A549 (cell line): ENCODE results near the gene CYSLTR2. TPM values are rescaled to one million over a fixed set of nuclear protein-coding genes. Genes with fewer than 3 reads are reported as not detected.

Experiments used
- ATAC-seq, 2 experiments: fragments of 200-7000 bp in 1 of 2; fragments of >200 bp in 1 of 2; cut with Nextera tagmentation in 1 of 2; cut with Tn5 transposase in 1 of 2; 3 replicates each; pipeline versions ENCODE4 v1.8.0 to v1.9.1; 2018 to 2020; ENCODE audit warnings: mild to moderate bottlenecking in 1 of 2, moderate library complexity in 1 of 2
- CTCF ChIA-PET: fragments of 300-600 bp; sonication (Branson Sonifier 250); formaldehyde crosslinking; extraction: SDS; loops from one replicate; lab custom pipeline; 2021; ENCODE audit warnings: antibody characterized with exemption, inconsistent platforms; lab: Yijun Ruan, JAX
- POLR2A ChIA-PET: fragments of 350-600 bp; formaldehyde crosslinking; extraction: SDS; loops from one replicate; lab custom pipeline; 2021; ENCODE audit warnings: antibody characterized with exemption, inconsistent platforms; lab: Yijun Ruan, JAX
- DNase-seq, 2 experiments: peaks; one replicate each; pipeline versions ENCODE4 v3.0.0 to v3.0.0-alpha.2; 2011 to 2016; ENCODE audit warnings: low read depth in 1 of 2, low spot score in 1 of 2
- FAIRE-seq: peaks from 2 replicates; lab custom pipeline; 2011; peaks lifted over from hg19 to GRCh38; lab: Jason Lieb, UNC
- H3K27ac ChIP-seq, 2 experiments: fragments of >200 bp; sonication (Bioruptor Twin); formaldehyde crosslinking; 3 replicates each; pipeline ENCODE4 v1.5.1; 2016 to 2017
- H3K4me1 ChIP-seq: fragments of >200 bp; sonication (Bioruptor Twin); formaldehyde crosslinking; 3 replicates; pipeline ENCODE4 v1.6.1; 2016
- H3K4me2 ChIP-seq: fragments of >200 bp; sonication (Bioruptor Twin); formaldehyde crosslinking; 3 replicates; pipeline ENCODE4 v1.6.1; 2016
- H3K4me3 ChIP-seq: fragments of >200 bp; sonication (Bioruptor Twin); formaldehyde crosslinking; 3 replicates; pipeline ENCODE4 v1.5.1; 2016
- H3K9me3 ChIP-seq: fragments of >200 bp; sonication (Bioruptor Twin); formaldehyde crosslinking; 3 replicates; pipeline ENCODE4 v1.6.1; 2016
- BHLHE40 ChIP-seq: IDR thresholded peaks from 2 replicates; pipeline ENCODE4 v1.6.1; 2012; ENCODE audit warnings: low read depth, low read length, inconsistent platforms
- CBX8 ChIP-seq: fragments of 200-600 bp; sonication (generic); IDR thresholded peaks from 2 replicates; pipeline ENCODE4 v1.6.1; 2016
- CTCF ChIP-seq: fragments of >200 bp; sonication (Bioruptor Twin); formaldehyde crosslinking; IDR thresholded peaks from 3 replicates; pipeline ENCODE4 v1.5.1; 2016
- ELK1 ChIP-seq: fragments of 150-350 bp; IDR thresholded peaks from 2 replicates; pipeline ENCODE4 v1.6.1; 2014; ENCODE audit warnings: low read depth, mild to moderate bottlenecking, low read length
- EP300 ChIP-seq, 2 experiments: fragments of >200 bp; sonication (Bioruptor Twin); formaldehyde crosslinking; IDR thresholded peaks; 2 replicates in 1 of 2; 3 replicates in 1 of 2; pipeline ENCODE4 v1.6.1; 2016 to 2017
- FOSL2 ChIP-seq, 2 experiments: fragments of 450-650 bp in 1 of 2; fragments of >200 bp in 1 of 2; sonication (Bioruptor Twin) in 1 of 2; formaldehyde crosslinking; IDR thresholded peaks; 2 replicates each; pipeline versions ENCODE4 v1.5.0 to v1.6.1; 2016 to 2020; ENCODE audit warnings: mild to moderate bottlenecking in 1 of 2, moderate library complexity in 1 of 2
- HDAC2 ChIP-seq: fragments of 200-600 bp; sonication (generic); IDR thresholded peaks from 2 replicates; pipeline ENCODE4 v1.6.1; 2016
- HES2 ChIP-seq: fragments of >200 bp; sonication (Bioruptor Twin); formaldehyde crosslinking; IDR thresholded peaks from 2 replicates; pipeline ENCODE4 v1.6.1; 2016
- HOXA7 ChIP-seq: fragments of 250-450 bp; sonication (Bioruptor Pico); IDR thresholded peaks from 2 replicates; pipeline ENCODE4 v1.5.0; 2020; ENCODE audit warnings: mild to moderate bottlenecking, moderate library complexity
- HOXB5 ChIP-seq: fragments of 250-450 bp; sonication (Bioruptor Pico); IDR thresholded peaks from 2 replicates; pipeline ENCODE4 v1.5.0; 2020; ENCODE audit warnings: mild to moderate bottlenecking, moderate library complexity
- KDM1A ChIP-seq: fragments of 200-600 bp; sonication (generic); IDR thresholded peaks from 2 replicates; pipeline ENCODE4 v1.6.1; 2016; ENCODE audit warnings: low read depth, mild to moderate bottlenecking
- MAFK ChIP-seq: fragments of 450-650 bp; IDR thresholded peaks from 2 replicates; pipeline ENCODE4 v1.6.1; 2014; ENCODE audit not compliant: partially characterized antibody
- MAX ChIP-seq: IDR thresholded peaks from 2 replicates; pipeline ENCODE4 v1.6.1; 2012
- NR3C1 ChIP-seq: fragments of >200 bp; sonication (Bioruptor Twin); formaldehyde crosslinking; IDR thresholded peaks from 3 replicates; pipeline ENCODE4 v1.6.1; 2017
- RCOR1 ChIP-seq: fragments of 150-350 bp; IDR thresholded peaks from 2 replicates; pipeline ENCODE4 v1.6.1; 2014; ENCODE audit warnings: antibody characterized with exemption, low read length, low read depth
- SMC3 ChIP-seq: fragments of >200 bp; sonication (Bioruptor Twin); formaldehyde crosslinking; IDR thresholded peaks from 3 replicates; pipeline ENCODE4 v1.6.1; 2018; ENCODE audit warnings: inconsistent platforms
- ZC3H11A ChIP-seq: fragments of 450-650 bp; IDR thresholded peaks from 2 replicates; pipeline ENCODE4 v1.6.1; 2014; ENCODE audit warnings: antibody characterized with exemption, mild to moderate bottlenecking
- ZFP36 ChIP-seq: fragments of 450-650 bp; IDR thresholded peaks from 2 replicates; pipeline ENCODE4 v1.6.1; 2014; ENCODE audit warnings: borderline replicate concordance; ENCODE audit not compliant: partially characterized antibody
- ZNF302 ChIP-seq: fragments of 250-450 bp; sonication (Bioruptor Pico); IDR thresholded peaks from 2 replicates; pipeline ENCODE4 v1.9.0; 2021; ENCODE audit warnings: inconsistent platforms, mild to moderate bottlenecking, moderate library complexity
- WGBS: methylation state at CpG from one replicate; pipeline ENCODE4 v1.1.6; 2017; ENCODE audit errors: missing lambda C conversion rate; 5-methylcytosine and 5-hydroxymethylcytosine counted together
- polyA plus RNA-seq, 4 experiments: library from polyadenylated mRNA; depleted of rRNA in 3 of 4; stranded (reverse); fragments of >200 nt; fragmentation: RNase III in 1 of 4; extraction: RNeasy Plus Mini Kit Qiagen cat#74134 plus additional on column Dnase treatment in 1 of 4; gene quantifications; 2 replicates in 3 of 4; 3 replicates in 1 of 4; pipeline ENCODE4 v1.2.3, GENCODE V29; 2011 to 2017

The CYSLTR2 gene
- polyA plus RNA-seq, 2 of the 4 experiments (the other 2 are of a cell fraction), result not detected

GRCh38 chr13:48680756-48681392, 27.1 kb downstream of the CYSLTR2 start:
- Histone ChIP-seq H3K27ac (no peak overlapping the region), H3K9me3 (no peaks in the 10 kb centered on the region), H3K4me2 (no peak overlapping the region), H3K4me3 (no peak overlapping the region), H3K4me1 (no peaks in the 10 kb centered on the region)
- ChIA-PET CTCF (no interaction called here), POLR2A (no interaction called here)
- 4% methylated on average over 6 of the region's 6 CpGs for WGBS
- no peak for DNase-seq
- ATAC-seq, result no peak
- TF ChIP-seq FOSL2 (IDR thresholded peaks at IDR 0.05) (no peak), FOSL2 (CRISPR knock-in tag; IDR thresholded peaks at IDR 0.05) (no peak), EP300 (IDR thresholded peaks at IDR 0.05) (no peak), NR3C1 (no peak), HOXA7 (CRISPR knock-in tag) (no peak), HES2 (no peak), ZC3H11A (no peak), HDAC2 (no peak), SMC3 (no peak)
- FAIRE-seq, result no peak

- POLR2A ChIA-PET, result no interaction called here
- FAIRE-seq, result no peak
- CTCF ChIA-PET, result interaction anchor here (1.5 kb wide), 1 partner anchor 16 kb away, joined by 3 read pairs; no protein-coding TSS in a partner anchor
- DNase-seq, result no peak
- ATAC-seq, result no peak
- Histone ChIP-seq H3K27ac (no peak overlapping the region), H3K4me2 (no peak overlapping the region), H3K4me1 (no peaks in the 10 kb centered on the region), H3K9me3 (no peaks in the 10 kb centered on the region), H3K4me3 (no peak overlapping the region)
- WGBS, result 0% methylated on average over 1 of the region's 1 CpG
- no peak for TF ChIP-seq HDAC2
- TF ChIP-seq CTCF, result no peak
- TF ChIP-seq KDM1A, result no peak
- TF ChIP-seq ELK1, result no peak
- TF ChIP-seq HOXB5, result no peak
- no peak for TF ChIP-seq NR3C1
- TF ChIP-seq MAFK, result no peak
- no peak for TF ChIP-seq CBX8
- TF ChIP-seq BHLHE40, result no peak
- TF ChIP-seq ZFP36, result no peak
- no peak for TF ChIP-seq RCOR1
- TF ChIP-seq MAX, result no peak
- TF ChIP-seq FOSL2 (IDR thresholded peaks at IDR 0.05), result no peak
- no peak for TF ChIP-seq FOSL2 (CRISPR knock-in tag; IDR thresholded peaks at IDR 0.05)
- no peak for TF ChIP-seq HOXA7 (CRISPR knock-in tag)
Observed at GRCh38 chr13:48681905-48682304, 28.2 kb downstream of the CYSLTR2 start.

GRCh38 chr13:48682436-48682835, 28.7 kb downstream of the CYSLTR2 start:
- Histone ChIP-seq H3K27ac (no peak overlapping the region), H3K4me1 (no peaks in the 10 kb centered on the region), H3K4me3 (no peak overlapping the region), H3K9me3 (no peaks in the 10 kb centered on the region), H3K4me2 (no peak overlapping the region)
- no peak for TF ChIP-seq ZNF302
- no peak for TF ChIP-seq EP300 (IDR thresholded peaks at IDR 0.05)
- no peak for TF ChIP-seq CBX8
- no peak for TF ChIP-seq HOXA7 (CRISPR knock-in tag)
- ChIA-PET CTCF (interaction anchor here (1.5 kb wide), 1 partner anchor 16 kb away, joined by 3 read pairs; no protein-coding TSS in a partner anchor), POLR2A (no interaction called here)
- WGBS, result 3% methylated on average over 2 of the region's 2 CpGs
- no peak for DNase-seq
- ATAC-seq, result no peak
- FAIRE-seq, result no peak
